Stimulated activated naive CD8-positive, alpha-beta T cell treated with anti-CD3 and anti-CD28 coated beads, Interleukin-15, Interleukin-2, amounts not matched to agents 100 ng/mL and 50 ng/mL, for 24 hours (primary cell): Measurements from ENCODE around the gene MTERF4.

ENCODE experiments used
- H3K27ac Mint-ChIP-seq: one replicate; pipeline ENCODE4 v1.8.0; 2021; ENCODE audit warnings: mild to moderate bottlenecking, mixed read lengths
- H3K27me3 Mint-ChIP-seq: one replicate; pipeline ENCODE4 v1.8.0; 2021; ENCODE audit warnings: mixed read lengths
- H3K36me3 Mint-ChIP-seq: one replicate; pipeline ENCODE4 v1.8.0; 2021; ENCODE audit warnings: low read depth, mixed read lengths
- H3K4me1 Mint-ChIP-seq: one replicate; pipeline ENCODE4 v1.8.0; 2021; ENCODE audit warnings: low read depth, mixed read lengths
- H3K4me3 Mint-ChIP-seq: one replicate; pipeline ENCODE4 v1.8.0; 2021; ENCODE audit warnings: mild to moderate bottlenecking, mixed read lengths
- H3K9me3 Mint-ChIP-seq: one replicate; pipeline ENCODE4 v1.8.0; 2021; ENCODE audit warnings: mixed read lengths

MTERF4 gene, protein sequence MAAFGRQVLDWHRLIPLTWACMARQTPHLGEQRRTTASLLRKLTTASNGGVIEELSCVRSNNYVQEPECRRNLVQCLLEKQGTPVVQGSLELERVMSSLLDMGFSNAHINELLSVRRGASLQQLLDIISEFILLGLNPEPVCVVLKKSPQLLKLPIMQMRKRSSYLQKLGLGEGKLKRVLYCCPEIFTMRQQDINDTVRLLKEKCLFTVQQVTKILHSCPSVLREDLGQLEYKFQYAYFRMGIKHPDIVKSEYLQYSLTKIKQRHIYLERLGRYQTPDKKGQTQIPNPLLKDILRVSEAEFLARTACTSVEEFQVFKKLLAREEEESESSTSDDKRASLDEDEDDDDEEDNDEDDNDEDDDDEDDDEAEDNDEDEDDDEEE

DNA sequence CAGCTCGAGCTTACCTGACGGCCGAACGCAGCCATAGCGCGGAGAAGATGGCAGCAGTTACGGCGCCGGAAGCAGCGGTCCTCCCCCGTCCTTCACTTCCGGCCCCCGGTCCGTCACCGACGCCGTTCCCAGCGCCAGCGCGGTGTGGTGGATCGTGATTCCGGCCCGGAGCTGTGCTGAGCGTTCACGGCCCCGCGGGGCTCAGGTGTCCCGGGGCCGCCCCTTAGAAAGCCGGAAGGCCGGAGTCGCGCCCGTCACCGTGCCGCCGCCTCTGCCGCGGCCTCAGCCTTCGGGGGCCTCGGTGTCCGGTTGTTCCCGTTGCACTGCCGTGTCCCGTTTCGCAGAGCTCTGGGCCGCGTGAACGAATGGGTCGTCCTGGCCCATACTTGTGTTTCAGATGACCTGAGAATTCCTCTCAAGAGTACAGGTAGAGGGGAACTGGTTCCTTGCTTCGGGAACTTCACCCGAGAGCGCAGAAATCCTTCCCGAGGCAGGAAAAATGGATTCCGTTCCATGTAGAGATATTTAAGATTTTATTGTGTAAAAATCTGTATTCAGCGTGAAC lies at the start of gene MTERF4:
TSS of gene MTERF4 (minus strand) at position 49 of the 565 bp plus-strand sequence. CDS start at position 35, 14 bp downstream.
- Mint-ChIP-seq H3K27me3 (no peaks in the 10 kb centered on the region), H3K4me1 (peaks cover 61% of the 10 kb centered on the region), H3K9me3 (no peaks in the 10 kb centered on the region), H3K27ac (peak within 1 kb of the TSS; percentile 91), H3K4me3 (peak within 1 kb of the TSS; percentile 89), H3K36me3 (peaks cover 33% of the 10 kb centered on the region)

- H3K27me3 Mint-ChIP-seq = no peaks in the 10 kb centered on the region
- H3K4me3 Mint-ChIP-seq = peak overlapping the region; percentile 95
- H3K4me1 Mint-ChIP-seq = peaks cover 69% of the 10 kb centered on the region
- H3K36me3 Mint-ChIP-seq = peaks cover 21% of the 10 kb centered on the region
- no peaks in the 10 kb centered on the region for H3K9me3 Mint-ChIP-seq
- peak overlapping the region; percentile 94 for H3K27ac Mint-ChIP-seq
These were observed 48.8 kb upstream of the MTERF4 start for GRCh38 chr2:241150660-241151530.

- peak within 1 kb of the TSS; percentile 95 for H3K4me3 Mint-ChIP-seq
- peaks cover 22% of the 10 kb centered on the region for H3K36me3 Mint-ChIP-seq
- peaks cover 64% of the 10 kb centered on the region for H3K4me1 Mint-ChIP-seq
- H3K9me3 Mint-ChIP-seq = no peaks in the 10 kb centered on the region
- H3K27ac Mint-ChIP-seq = peak within 1 kb of the TSS; percentile 94
- no peaks in the 10 kb centered on the region for H3K27me3 Mint-ChIP-seq
These were observed 48.0 kb upstream of the MTERF4 start, which contains the start of gene PPP1R7 for GRCh38 chr2:241149925-241150659. Gene PPP1R7, plus strand, starts transcription at chr2:241150467. Its CDS starts 29 bp downstream, at chr2:241150496.

DNA sequence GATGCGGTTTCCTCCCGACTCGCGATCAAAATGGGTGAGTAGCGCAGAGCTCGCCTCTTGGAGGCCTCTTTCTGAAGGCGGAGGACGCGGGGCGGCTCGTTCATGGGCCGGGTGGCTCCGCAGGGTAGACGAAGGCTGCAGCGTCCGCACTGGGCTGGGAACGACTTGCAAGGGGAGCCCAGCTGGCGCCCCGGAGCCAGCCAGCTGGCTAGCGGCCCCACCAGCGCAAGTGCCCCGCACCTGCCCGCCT lies 47.5 kb upstream of the MTERF4 start:
- Mint-ChIP-seq H3K9me3 (no peaks in the 10 kb centered on the region), H3K27me3 (no peaks in the 10 kb centered on the region), H3K27ac (peak overlapping the region; percentile 72), H3K4me1 (peaks cover 59% of the 10 kb centered on the region), H3K36me3 (peaks cover 19% of the 10 kb centered on the region), H3K4me3 (peak overlapping the region; percentile 95)

DNA sequence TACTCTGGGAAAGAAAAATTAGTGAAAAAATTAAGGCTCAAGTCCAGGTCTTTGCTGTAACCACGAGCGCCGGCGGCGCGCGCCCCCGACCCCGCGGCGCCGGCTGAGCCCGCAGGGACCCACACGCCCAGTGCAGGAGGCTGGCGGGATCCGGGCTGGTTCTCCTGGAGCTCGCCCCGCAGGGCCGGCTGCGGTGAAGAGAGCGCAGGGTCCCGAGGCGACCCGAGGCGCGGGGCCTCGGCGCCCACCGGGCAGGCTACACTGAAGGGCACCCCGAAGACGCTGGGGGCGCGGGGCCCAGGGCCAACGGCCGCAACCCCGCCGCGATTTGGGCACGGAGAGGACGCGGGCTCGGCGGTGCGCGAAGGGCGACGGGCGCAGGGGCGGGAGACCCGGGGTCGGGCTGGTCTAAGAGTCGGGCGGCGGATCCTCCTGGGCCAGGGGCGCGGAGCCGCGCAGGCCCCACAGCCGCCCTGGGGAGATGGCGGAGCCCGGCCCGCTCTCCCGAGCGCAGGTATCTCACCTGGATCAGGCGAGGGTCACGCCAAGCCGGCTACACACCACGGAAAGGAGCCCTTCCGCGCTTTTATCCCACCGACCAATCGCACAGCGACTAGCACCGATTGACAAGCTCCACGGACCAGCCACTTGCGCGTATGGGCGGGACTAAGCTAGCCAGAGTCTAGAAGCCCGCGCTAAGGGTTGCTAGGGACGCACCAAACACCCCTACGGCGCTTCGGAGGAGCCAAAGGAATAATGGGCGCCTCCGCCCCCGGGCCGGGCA lies 47.0 kb upstream of the MTERF4 start, which contains the start of gene PASK:
TSS of gene PASK (minus strand) at position 582 of the 784 bp plus-strand sequence. CDS start 6,440 bp downstream, outside the sequence.
- Mint-ChIP-seq H3K4me3 (peak within 1 kb of the TSS; percentile 95), H3K4me1 (peaks cover 58% of the 10 kb centered on the region), H3K36me3 (peaks cover 19% of the 10 kb centered on the region), H3K27ac (peak within 1 kb of the TSS; percentile 94), H3K27me3 (no peaks in the 10 kb centered on the region), H3K9me3 (no peaks in the 10 kb centered on the region)

- Mint-ChIP-seq H3K9me3 (no peaks in the 10 kb centered on the region), H3K27me3 (no peaks in the 10 kb centered on the region), H3K4me3 (peak overlapping the region; percentile 95), H3K27ac (peak overlapping the region; percentile 81), H3K4me1 (peaks cover 53% of the 10 kb centered on the region), H3K36me3 (peaks cover 14% of the 10 kb centered on the region)
These were observed 46.2 kb upstream of the MTERF4 start for GRCh38 chr2:241148239-241148638.

- H3K27me3 Mint-ChIP-seq = no peaks in the 10 kb centered on the region
- peaks cover 19% of the 10 kb centered on the region for H3K36me3 Mint-ChIP-seq
- no peaks in the 10 kb centered on the region for H3K9me3 Mint-ChIP-seq
- H3K4me1 Mint-ChIP-seq = peaks cover 46% of the 10 kb centered on the region
- H3K4me3 Mint-ChIP-seq = no peak overlapping the region
- no peak overlapping the region for H3K27ac Mint-ChIP-seq
These were observed 45.2 kb upstream of the MTERF4 start for GRCh38 chr2:241147336-241147735.

DNA sequence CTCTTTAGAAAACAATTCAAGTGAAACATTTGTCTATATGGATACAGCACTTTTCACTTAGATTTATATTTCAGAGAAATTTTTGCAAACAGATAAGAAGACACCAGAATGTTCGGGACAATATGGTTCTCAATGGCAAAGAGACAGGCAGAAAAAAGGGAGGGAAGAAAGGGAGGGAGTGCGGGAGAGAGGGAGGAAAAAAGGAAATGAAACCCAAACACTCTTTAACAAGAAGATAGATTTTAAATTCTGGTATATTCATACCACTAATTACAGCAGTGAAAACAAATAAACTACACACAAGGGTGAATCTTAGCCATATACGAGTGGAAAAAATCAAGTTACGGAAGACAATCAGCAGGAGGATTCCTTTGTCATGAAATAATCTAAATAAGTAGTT lies 44.2 kb upstream of the MTERF4 start:
- Mint-ChIP-seq H3K27me3 (no peaks in the 10 kb centered on the region), H3K9me3 (no peaks in the 10 kb centered on the region), H3K36me3 (peaks cover 19% of the 10 kb centered on the region), H3K4me1 (peaks cover 35% of the 10 kb centered on the region), H3K27ac (no peak overlapping the region), H3K4me3 (no peak overlapping the region)

- Mint-ChIP-seq H3K27me3 (no peaks in the 10 kb centered on the region), H3K9me3 (no peaks in the 10 kb centered on the region), H3K27ac (no peak overlapping the region), H3K4me3 (no peak overlapping the region), H3K36me3 (peaks cover 40% of the 10 kb centered on the region), H3K4me1 (peaks cover 10% of the 10 kb centered on the region)
These were observed 40.5 kb upstream of the MTERF4 start for GRCh38 chr2:241142593-241142992.

GRCh38 chr2:241142063-241142462 lies 40.0 kb upstream of the MTERF4 start:
- Mint-ChIP-seq H3K36me3 (peaks cover 40% of the 10 kb centered on the region), H3K4me3 (no peak overlapping the region), H3K27ac (peak overlapping the region; percentile 8), H3K4me1 (peaks cover 9% of the 10 kb centered on the region), H3K27me3 (no peaks in the 10 kb centered on the region), H3K9me3 (no peaks in the 10 kb centered on the region)

- H3K4me1 Mint-ChIP-seq = peaks cover 2% of the 10 kb centered on the region
- no peak overlapping the region for H3K4me3 Mint-ChIP-seq
- peak overlapping the region; percentile 27 for H3K27ac Mint-ChIP-seq
- no peaks in the 10 kb centered on the region for H3K9me3 Mint-ChIP-seq
- H3K36me3 Mint-ChIP-seq = peaks cover 42% of the 10 kb centered on the region
- H3K27me3 Mint-ChIP-seq = no peaks in the 10 kb centered on the region
These were observed 39.2 kb upstream of the MTERF4 start for GRCh38 chr2:241141214-241141770.

- no peaks in the 10 kb centered on the region for H3K4me1 Mint-ChIP-seq
- H3K36me3 Mint-ChIP-seq = peaks cover 44% of the 10 kb centered on the region
- no peak overlapping the region for H3K4me3 Mint-ChIP-seq
- no peaks in the 10 kb centered on the region for H3K27me3 Mint-ChIP-seq
- H3K27ac Mint-ChIP-seq = no peak overlapping the region
- no peaks in the 10 kb centered on the region for H3K9me3 Mint-ChIP-seq
These were observed 38.4 kb upstream of the MTERF4 start for GRCh38 chr2:241140445-241140840.

- H3K36me3 Mint-ChIP-seq = peaks cover 41% of the 10 kb centered on the region
- H3K27me3 Mint-ChIP-seq = no peaks in the 10 kb centered on the region
- H3K4me3 Mint-ChIP-seq = no peak overlapping the region
- H3K27ac Mint-ChIP-seq = no peak overlapping the region
- no peaks in the 10 kb centered on the region for H3K9me3 Mint-ChIP-seq
- H3K4me1 Mint-ChIP-seq = no peaks in the 10 kb centered on the region
These were observed 37.7 kb upstream of the MTERF4 start for GRCh38 chr2:241139531-241140444.
